NCI-H2196 (cell line): ENCODE data around the gene ANKEF1.

Experiments
- DNase-seq: peaks from one replicate; lab custom pipeline; 2025; ENCODE audit not compliant: unreplicated experiment; lab: John Stamatoyannopoulos, UW

ANKEF1 gene

DNA sequence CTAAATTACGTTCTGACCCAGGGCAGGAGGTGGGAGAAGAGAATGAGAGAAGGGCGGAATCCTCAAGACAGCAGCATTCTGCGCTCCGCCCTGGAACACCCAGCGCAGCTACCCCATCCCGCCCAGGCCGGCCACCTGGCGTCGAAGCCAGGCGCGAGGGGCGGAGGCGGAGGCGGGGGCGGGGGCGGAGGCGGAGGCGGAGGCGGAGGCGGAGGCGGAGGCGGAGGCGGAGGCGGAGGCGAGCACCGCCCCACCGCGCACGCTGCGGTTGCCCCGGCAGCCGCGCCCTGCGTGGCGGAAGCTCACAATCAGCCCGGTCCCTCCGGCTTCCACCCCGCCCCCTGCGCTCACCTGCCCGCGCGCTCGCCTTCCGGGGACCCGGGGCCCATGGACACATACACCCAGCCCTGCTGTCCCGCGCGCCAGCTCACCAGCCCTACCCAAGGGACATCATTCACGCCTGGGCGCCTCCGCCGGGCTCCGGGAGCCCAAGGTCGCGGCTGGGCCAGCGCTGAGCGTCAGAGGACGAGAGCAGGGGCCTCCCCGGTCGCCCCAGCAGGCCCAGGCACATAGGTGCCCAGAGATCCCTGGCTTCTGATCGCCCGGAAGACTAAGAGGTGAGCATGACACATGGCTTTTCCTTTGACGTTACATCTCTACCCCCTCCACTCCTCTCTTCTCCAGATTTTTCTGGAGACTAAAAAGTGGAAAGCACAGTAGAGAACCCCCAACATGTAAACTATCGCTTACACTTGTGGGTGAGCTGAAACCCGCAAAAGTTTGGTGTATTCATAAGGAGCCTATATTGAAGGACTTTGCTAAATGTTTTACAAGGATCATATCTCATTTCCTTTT is at the start of gene ANKEF1:
ANKEF1 (plus strand) TSS at position 271 of the 855 bp plus-strand sequence. CDS start 3,315 bp downstream, outside the sequence.
- peak; percentile 86 for DNase-seq

GRCh38 chr20:9985281-9985680 is 49.5 kb upstream of the ANKEF1 start:
- DNase-seq = no peak

DNA sequence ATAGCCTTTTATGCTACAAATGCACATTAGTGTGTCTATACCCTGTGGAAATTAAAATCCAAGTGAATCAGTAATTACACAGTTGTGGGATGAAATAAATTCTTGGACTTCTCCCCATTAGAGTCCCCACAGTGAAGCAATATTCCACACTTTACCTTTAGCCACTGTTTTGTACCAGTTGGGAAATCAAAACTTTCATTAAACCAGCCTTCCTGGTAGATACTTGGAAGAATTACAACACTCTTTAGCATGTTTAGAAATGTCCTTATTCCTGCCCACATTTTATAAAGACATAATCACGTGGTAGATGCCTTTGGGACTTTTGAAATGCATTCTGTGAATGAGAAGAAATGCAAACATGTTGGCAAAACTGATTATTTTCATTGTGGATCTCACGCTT is 49.0 kb upstream of the ANKEF1 start:
- DNase-seq = no peak

- DNase-seq = no peak
Observed at GRCh38 chr20:9989066-9989724, 45.6 kb upstream of the ANKEF1 start.

DNA sequence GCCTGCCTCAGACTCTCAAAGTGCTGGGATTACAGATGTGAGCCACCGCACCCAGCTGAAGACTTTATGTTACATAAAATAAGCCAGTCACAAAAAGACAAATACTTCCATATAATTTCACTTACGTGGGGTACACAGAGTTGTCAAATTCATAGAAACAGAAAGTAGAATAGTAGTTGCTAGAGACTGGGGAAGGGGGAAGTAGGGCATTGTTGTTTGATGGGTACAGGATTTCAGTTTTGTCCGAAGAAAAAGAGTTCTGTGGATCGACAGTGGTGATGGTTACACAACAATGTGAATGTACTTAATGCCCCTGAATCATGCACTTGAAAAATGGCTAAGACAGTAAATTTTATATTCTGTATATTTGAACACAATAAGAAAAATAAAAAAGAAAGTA is 41.6 kb upstream of the ANKEF1 start:
- no peak for DNase-seq

DNA sequence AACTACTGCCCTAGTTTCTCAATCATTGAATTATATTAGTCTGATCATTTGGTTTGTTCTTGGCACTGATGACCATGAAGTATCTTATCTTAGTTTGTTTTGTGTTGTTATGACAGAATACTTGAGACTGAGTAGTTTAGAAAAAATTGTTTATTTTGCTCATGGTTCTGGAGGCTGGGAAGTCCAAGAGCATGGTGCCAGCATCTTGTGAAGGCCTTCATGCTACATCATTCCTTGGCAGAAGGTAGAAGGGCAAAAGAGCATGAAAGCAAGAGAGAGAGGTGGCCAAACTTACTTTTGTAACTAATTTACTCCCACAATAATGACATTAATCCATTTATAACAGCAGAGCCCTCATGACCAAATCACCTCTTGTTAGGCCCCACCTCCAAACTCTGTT is 40.1 kb upstream of the ANKEF1 start:
- DNase-seq = no peak

GRCh38 chr20:9995510-9996272 is 39.1 kb upstream of the ANKEF1 start:
- DNase-seq = no peak

GRCh38 chr20:9996944-9997343 is 37.8 kb upstream of the ANKEF1 start:
- no peak for DNase-seq

DNA sequence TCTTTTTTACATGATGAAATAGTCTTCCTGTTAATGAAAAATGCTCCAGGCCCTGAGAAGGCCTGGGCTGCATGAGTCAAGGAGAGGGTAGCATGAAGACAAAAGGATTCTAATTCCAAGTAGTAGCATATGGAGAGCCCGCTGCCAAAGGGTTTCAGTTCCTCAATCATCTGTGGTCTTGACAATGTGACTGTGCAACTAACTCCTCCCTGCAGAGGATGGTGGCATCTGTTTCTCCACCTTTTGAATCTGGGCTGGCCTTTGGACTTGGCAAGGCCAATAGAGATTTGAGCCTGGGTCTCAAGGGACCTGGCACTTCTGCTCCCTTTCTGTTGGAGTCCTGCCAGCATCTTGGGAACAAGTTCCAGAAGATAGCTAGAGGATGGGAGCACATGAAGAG is 35.1 kb upstream of the ANKEF1 start:
- no peak for DNase-seq

- DNase-seq = no peak
Observed at GRCh38 chr20:10002866-10003265, 31.9 kb upstream of the ANKEF1 start.

GRCh38 chr20:10004900-10005299 is 29.9 kb upstream of the ANKEF1 start:
- DNase-seq = no peak

DNA sequence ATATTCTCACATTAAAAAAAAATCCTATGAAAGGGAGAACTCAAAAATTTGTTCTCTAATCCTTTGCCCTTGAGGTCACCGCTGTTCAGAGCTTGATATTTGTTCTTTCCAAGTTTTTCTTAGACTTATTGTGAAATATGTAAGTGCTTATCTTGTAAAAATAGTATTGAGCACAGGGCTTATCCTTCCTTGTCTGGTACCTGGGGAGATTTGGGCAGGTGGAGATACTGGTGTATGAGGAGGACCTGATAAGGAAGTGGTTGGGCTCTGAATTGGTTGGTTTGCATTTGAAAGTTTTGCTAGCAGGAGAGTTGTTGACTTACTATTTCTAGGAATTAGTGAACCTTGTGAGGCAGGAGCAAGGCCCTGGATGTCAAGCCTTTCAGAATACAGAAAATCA is 28.9 kb upstream of the ANKEF1 start:
- no peak for DNase-seq

- no peak for DNase-seq
Observed at GRCh38 chr20:10006447-10007090, 28.2 kb upstream of the ANKEF1 start.

DNA sequence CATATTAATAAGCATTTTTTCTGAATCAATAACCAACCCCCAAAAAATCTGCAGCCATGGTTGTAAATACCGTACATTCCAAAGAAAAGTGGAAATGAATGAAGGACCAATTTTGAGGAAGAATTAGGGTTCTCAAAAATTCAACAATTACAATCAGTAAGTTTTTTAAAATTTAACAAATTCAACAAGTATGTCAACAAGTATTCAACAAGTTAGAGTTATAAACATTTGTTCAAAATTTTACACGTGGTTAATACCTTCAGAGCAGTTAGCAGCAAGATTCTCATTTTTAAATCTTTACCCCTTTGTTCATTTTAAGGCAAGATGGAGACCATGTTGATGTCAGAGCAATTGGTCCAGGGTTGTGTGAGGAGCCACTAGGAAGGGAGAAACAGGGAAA is 27.6 kb upstream of the ANKEF1 start:
- DNase-seq = no peak

DNA sequence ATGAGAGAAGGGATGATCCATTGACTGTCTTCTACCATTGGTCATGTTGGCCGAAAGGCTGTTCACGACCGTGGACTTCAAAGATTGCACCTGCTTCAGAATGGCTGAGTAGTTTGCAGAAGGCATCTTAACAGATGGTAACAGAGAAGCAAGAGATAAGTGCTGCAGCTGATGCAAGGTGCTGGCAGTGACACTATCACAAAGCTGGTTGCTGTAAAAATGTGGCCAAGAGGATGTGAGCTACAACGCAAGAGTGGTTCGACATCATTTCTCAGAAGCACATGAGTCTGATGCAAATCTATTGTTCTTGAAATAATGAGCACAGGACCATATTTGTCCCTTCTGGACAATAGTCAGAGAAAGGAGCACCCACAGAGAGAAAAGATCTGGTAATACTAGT is 27.0 kb upstream of the ANKEF1 start:
- no peak for DNase-seq

- no peak for DNase-seq
Observed at GRCh38 chr20:10012464-10012863, 22.3 kb upstream of the ANKEF1 start.

DNA sequence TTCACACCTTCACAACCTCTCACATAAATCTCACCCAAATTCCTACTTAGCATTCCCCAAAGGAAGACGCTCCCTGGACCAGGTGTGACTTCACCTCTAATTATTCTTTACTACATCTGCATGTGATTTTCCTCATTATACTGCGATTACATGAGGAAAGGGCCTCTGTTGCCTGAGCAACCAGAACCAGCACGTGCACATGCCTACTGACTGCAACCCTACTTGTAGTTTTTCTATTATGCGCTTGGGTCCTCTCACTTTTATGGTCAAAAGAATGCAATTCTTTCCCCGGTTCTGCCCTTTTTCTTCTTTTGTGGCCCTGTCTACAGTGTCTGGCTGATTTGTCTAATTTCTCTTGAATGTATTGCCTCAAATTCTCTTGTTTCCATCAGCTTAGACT is 20.4 kb upstream of the ANKEF1 start:
- DNase-seq = no peak

- no peak for DNase-seq
Observed at GRCh38 chr20:10020937-10021336, 13.8 kb upstream of the ANKEF1 start.

- DNase-seq = no peak
Observed at GRCh38 chr20:10022625-10023024, 12.2 kb upstream of the ANKEF1 start.

GRCh38 chr20:10023911-10024310 is 10.9 kb upstream of the ANKEF1 start:
- DNase-seq = no peak
